Tibial artery (tissue), 4 donors: ENCODE measurements around the gene CDC5L.

ENCODE experiments used
- DNase-seq, 2 donors: peaks; one replicate each; pipeline ENCODE4 v3.0.0-alpha.2; 2019
- H3K27ac ChIP-seq, 2 donors: fragments of 200-600 bp; sonication (generic) in 1 of 2; 1 replicate in 1 of 2; 2 replicates in 1 of 2; pipeline ENCODE4 v1.5.1; 2018 to 2019; ENCODE audit warnings: mild to moderate bottlenecking in 1 of 2
- H3K27me3 ChIP-seq, 2 donors: fragments of 200-600 bp; sonication (generic) in 1 of 2; one replicate each; pipeline versions ENCODE4 v1.5.1 to v1.6.0; 2016 to 2019
- H3K36me3 ChIP-seq, 3 donors: fragments of 200-600 bp; sonication (generic) in 2 of 3; one replicate each; pipeline ENCODE4 v1.5.1; 2016 to 2019; ENCODE audit warnings: mild to moderate bottlenecking in 2 of 3
- H3K4me1 ChIP-seq, 4 donors: fragments of 200-600 bp; sonication (generic) in 2 of 4; 1 replicate in 3 of 4; 2 replicates in 1 of 4; pipeline ENCODE4 v1.5.1; 2016 to 2019
- H3K4me3 ChIP-seq, 2 donors: fragments of 200-600 bp; sonication (generic) in 1 of 2; 1 replicate in 1 of 2; 2 replicates in 1 of 2; pipeline ENCODE4 v1.5.1; 2018 to 2019; ENCODE audit warnings: mild to moderate bottlenecking in 2 of 2
- H3K9me3 ChIP-seq, 3 donors: fragments of 200-600 bp; sonication (generic) in 1 of 3; one replicate each; pipeline ENCODE4 v1.5.1; 2016 to 2019
- intact Hi-C: fragments of 100-400 bp; cut with DNase I; formaldehyde crosslinking; loops from one replicate; pipeline ENCODE4 v1.15.0; 2023; ENCODE audit warnings: low total_unique reads
- TF ChIP-seq, protein P1 (sequence below), 2 experiments: fragments of 200-600 bp in 1 of 2; fragments of 450-650 bp in 1 of 2; IDR thresholded peaks; one replicate each; pipeline ENCODE4 v1.5.1; 2017 to 2019; ENCODE audit warnings: antibody characterized with exemption in 2 of 2, mild to moderate bottlenecking in 1 of 2, moderate library complexity in 1 of 2

Gene CDC5L

DNA sequence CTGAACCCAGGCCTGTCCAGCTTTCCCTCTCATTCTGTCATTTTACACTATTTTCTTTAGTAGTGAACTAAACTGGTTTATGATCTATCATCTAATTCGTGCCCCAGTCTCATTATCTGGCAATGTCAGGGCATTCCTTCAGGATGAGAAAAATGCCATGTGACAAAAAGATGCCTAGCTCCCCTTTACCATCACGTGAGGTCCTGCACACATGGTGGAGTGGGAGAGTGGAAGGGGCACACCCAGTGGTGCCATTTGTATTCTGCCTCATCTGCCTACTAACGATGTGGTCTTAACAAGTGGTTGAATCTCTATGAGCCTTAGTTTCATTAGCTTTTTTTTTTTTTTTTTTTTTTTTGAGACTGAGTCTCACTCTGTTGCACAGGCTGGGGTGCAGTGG lies 41.2 kb downstream of the CDC5L start:
- Histone ChIP-seq H3K4me1 (peaks cover 0 to 38% (median 7%) of the 10 kb centered on the region in 4 donors), H3K27ac (no peak overlapping the region), H3K36me3 (peaks cover 47 to 60% (median 56%) of the 10 kb centered on the region in 3 donors), H3K4me3 (no peak overlapping the region), H3K9me3 (no peaks in the 10 kb centered on the region), H3K27me3 (no peaks in the 10 kb centered on the region)
- TF ChIP-seq, protein P1, sequence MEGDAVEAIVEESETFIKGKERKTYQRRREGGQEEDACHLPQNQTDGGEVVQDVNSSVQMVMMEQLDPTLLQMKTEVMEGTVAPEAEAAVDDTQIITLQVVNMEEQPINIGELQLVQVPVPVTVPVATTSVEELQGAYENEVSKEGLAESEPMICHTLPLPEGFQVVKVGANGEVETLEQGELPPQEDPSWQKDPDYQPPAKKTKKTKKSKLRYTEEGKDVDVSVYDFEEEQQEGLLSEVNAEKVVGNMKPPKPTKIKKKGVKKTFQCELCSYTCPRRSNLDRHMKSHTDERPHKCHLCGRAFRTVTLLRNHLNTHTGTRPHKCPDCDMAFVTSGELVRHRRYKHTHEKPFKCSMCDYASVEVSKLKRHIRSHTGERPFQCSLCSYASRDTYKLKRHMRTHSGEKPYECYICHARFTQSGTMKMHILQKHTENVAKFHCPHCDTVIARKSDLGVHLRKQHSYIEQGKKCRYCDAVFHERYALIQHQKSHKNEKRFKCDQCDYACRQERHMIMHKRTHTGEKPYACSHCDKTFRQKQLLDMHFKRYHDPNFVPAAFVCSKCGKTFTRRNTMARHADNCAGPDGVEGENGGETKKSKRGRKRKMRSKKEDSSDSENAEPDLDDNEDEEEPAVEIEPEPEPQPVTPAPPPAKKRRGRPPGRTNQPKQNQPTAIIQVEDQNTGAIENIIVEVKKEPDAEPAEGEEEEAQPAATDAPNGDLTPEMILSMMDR (IDR thresholded peaks at IDR 0.05) = no peak
- intact Hi-C loops = no loop called here
- DNase-seq = no peak

DNA sequence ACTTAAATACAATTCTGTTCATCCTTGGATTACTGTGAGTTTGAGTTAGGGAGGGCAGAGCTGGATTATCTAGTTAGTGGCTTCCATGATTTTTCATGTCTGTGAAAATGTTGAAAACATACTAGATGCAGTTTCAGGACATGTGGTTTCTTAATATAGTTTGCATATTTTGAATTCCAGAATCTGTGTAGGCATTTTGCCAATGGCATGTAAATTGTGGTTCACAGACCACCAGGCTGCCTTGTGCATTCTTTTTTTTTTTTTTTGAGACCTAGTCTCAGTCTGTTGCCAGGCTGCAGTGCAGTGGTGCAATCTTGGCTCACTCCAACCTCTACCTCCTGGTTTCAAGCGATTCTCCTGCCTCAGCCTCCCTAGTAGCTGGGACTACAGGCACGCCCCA lies 42.8 kb downstream of the CDC5L start:
- peaks cover 34 to 43% (median 40%) of the 10 kb centered on the region in 3 donors for H3K36me3 ChIP-seq

DNA sequence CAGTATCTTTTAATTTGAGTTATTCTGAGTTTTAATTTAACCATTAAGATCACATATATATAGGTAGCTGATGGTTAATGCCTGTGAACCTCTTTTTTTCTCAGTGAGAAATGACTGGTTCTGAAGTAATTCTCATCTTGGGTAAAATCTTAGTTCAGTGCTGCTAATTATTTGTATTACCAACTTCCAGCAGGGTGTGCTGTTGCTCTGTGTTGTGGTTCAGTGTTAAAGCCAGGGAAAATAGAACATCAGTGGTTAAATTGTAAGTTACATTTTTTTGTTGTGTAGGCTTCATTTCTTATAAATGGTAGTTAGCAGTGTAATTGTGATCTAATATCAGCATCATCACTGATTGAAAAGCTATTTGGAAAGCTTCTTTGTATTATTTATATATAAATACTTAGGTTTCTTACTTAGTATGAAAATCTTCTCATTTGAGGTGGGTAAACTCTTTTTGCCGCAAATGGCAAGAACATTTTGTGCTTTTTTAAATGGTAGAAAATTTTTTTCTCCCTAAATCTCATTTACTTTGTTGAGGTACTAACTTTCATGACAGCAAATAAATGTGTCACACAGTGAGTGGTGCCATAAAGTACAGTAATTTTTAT lies 43.7 kb downstream of the CDC5L start:
- Histone ChIP-seq H3K27ac (peak overlapping the region in 1 of 2 donors; percentile 30), H3K27me3 (no peaks in the 10 kb centered on the region), H3K4me3 (no peak overlapping the region), H3K9me3 (no peaks in the 10 kb centered on the region), H3K4me1 (peaks cover 0 to 57% (median 14%) of the 10 kb centered on the region in 4 donors), H3K36me3 (peaks cover 31 to 39% (median 33%) of the 10 kb centered on the region in 3 donors)
- intact Hi-C loops = no loop called here
- TF ChIP-seq, protein P1 (IDR thresholded peaks at IDR 0.05) = peak; percentile 67 to 75
- no peak for DNase-seq

More for the DNA sequence above, 42.8 kb downstream of the CDC5L start:
- peaks cover 0 to 51% (median 12%) of the 10 kb centered on the region in 4 donors for H3K4me1 ChIP-seq
- H3K9me3 ChIP-seq = no peaks in the 10 kb centered on the region
- intact Hi-C loops = no loop called here
- TF ChIP-seq, protein P1 (IDR thresholded peaks at IDR 0.05) = no peak
- H3K27me3 ChIP-seq = no peaks in the 10 kb centered on the region
- no peak for DNase-seq
- H3K27ac ChIP-seq = no peak overlapping the region
- H3K4me3 ChIP-seq = no peak overlapping the region

DNA sequence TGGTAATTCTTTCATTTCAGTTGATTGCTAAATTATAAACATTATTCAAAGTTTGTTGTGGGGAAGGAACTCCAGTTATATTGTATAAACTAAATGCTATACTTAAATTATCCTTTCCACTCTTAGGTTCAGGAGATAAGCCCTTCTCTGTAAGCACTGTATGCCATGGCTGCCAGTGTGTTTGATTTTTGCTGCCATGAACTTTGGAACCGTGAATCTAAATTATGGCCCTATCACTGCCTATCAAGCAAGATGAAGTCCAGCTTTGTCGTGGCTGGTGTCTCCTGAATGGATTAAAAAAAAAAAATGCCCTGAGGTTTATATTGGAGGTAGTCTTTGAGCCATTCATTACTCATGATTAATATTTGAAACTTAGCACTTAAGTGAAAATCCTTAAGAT lies 44.7 kb downstream of the CDC5L start:
- Histone ChIP-seq H3K27ac (peak overlapping the region; percentile 5 to 30), H3K4me1 (peaks cover 0 to 57% (median 14%) of the 10 kb centered on the region in 4 donors), H3K4me3 (no peak overlapping the region), H3K27me3 (no peaks in the 10 kb centered on the region), H3K36me3 (peaks cover 22 to 29% (median 26%) of the 10 kb centered on the region in 3 donors), H3K9me3 (no peaks in the 10 kb centered on the region)
- TF ChIP-seq, protein P1 (IDR thresholded peaks at IDR 0.05) = no peak
- intact Hi-C loops = no loop called here
- no peak for DNase-seq

DNA sequence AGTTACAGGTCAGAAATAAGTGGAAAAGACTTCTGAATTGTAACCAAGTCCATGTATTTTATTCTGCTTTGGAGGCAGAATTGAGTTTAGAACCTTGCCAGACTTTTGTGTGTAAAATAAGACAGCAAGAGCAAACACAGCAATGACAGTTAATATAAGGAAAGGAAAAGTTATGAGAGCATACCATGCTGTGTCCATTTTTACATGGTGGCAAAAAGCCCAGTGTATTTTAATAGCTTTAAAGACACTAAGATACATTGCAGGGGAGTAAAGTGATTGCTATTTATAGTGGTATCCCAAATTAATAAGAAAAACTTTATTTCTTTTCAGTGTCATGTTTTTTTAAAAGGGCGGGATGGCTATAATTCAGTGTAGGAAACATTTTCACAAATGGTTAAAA lies 45.2 kb downstream of the CDC5L start:
- intact Hi-C loops = no loop called here
- no peak for DNase-seq
- Histone ChIP-seq H3K4me1 (peaks cover 0 to 57% (median 14%) of the 10 kb centered on the region in 4 donors), H3K27ac (peak overlapping the region; percentile 5 to 30), H3K4me3 (no peak overlapping the region), H3K27me3 (no peaks in the 10 kb centered on the region), H3K36me3 (peaks cover 20 to 24% (median 21%) of the 10 kb centered on the region in 3 donors), H3K9me3 (no peaks in the 10 kb centered on the region)
- TF ChIP-seq, protein P1 (IDR thresholded peaks at IDR 0.05) = no peak
